Right cardiac atrium (tissue), 5 donors: Measurements from ENCODE around the gene CD82. TPM values are rescaled to one million over a fixed set of nuclear protein-coding genes. Genes with fewer than 3 reads are reported as not detected.
A peak's percentile ranks its signal among the peaks of the same experiment; 100 is the strongest.

Experiments used
- ATAC-seq, 2 donors: fragments of 200-7000 bp; cut with Tn5 transposase; one replicate each; pipeline versions ENCODE4 v1.8.0 to v1.9.1; 2020; ENCODE audit warnings: moderate library complexity in 2 of 2, mild to moderate bottlenecking in 1 of 2
- DNase-seq, 3 donors: peaks; one replicate each; pipeline ENCODE4 v3.0.0-alpha.2; 2020
- H3K27ac ChIP-seq: one replicate; pipeline ENCODE4 v1.5.1; 2013; ENCODE audit warnings: mild to moderate bottlenecking, low read length, control low read depth, moderate library complexity
- H3K27me3 ChIP-seq: one replicate; pipeline ENCODE4 v1.6.1; 2013; ENCODE audit not compliant: control insufficient read depth, insufficient read depth
- H3K4me1 ChIP-seq: one replicate; pipeline ENCODE4 v1.6.1; 2013; ENCODE audit warnings: low read length; ENCODE audit not compliant: control insufficient read depth, insufficient read depth
- H3K4me3 ChIP-seq: one replicate; pipeline ENCODE4 v1.5.1; 2013; ENCODE audit warnings: low read length, control low read depth
- H3K9me3 ChIP-seq: one replicate; pipeline ENCODE4 v1.6.1; 2013; ENCODE audit warnings: low read length; ENCODE audit not compliant: control insufficient read depth
- WGBS: extraction: QIAGEN DNeasy Blood & Tissue Kit; methylation state at CpG from one replicate; pipeline ENCODE4 v1.1.7; 2013; 5-methylcytosine and 5-hydroxymethylcytosine counted together
- intact Hi-C, 4 donors: fragments of 100-400 bp; cut with DNase I; formaldehyde crosslinking; loops; one replicate each; pipeline versions ENCODE4 v1.11.0 to v1.14.0; 2022 to 2023
- polyA plus RNA-seq: library from polyadenylated mRNA; stranded (reverse); fragments of 200-250 nt; gene quantifications from one replicate; pipeline ENCODE4 v1.2.3, GENCODE V29; 2013
- total RNA-seq, 4 donors: library from RNA; stranded (reverse); fragmentation: NEBNext Ultra II Directional; extraction: Animal tissue kit (Norgen Biotek cat#: 25700); gene quantifications; one replicate each; pipeline ENCODE4 v1.2.1, GENCODE V29; 2021
- donor health status: healthy with polysubstance abuse.
- donor health status: DM: no; HTN: yes; CAD: no.
- donor health status: DM: no; HTN: no; CAD: no.
- donor health status: DM: no; HTN: yes; CAD: no; lungs with severe emphysema.
- donor health status: DM: yes; HTN: yes; CAD: no.

CD82 gene
- total and polyA plus RNA-seq, 5 donors = 16.7 to 33.6 (median 24.7) TPM

DNA sequence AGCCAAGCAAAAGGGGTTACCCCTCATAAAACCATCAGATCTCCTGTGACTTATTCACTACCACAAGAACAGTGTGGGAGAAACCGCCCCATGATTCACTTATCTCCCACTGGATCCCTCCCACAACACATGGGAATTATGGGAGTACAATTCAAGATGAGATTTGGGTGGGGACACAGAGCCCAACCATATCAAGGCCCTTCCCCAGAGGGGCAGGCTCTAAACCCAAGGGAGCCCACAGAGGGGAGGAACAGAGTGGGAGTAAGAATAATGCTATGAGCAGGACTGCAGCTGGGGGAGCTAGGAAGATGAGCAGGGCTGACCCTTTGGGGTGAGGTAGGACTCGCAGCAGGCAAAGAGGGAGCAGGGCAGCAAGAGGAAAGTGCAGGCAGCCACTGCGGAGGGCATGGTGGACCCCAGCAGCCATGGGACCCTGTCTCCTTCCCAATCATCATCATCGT lies 59.3 kb downstream of the CD82 start:
- H3K9me3 ChIP-seq = no peaks in the 10 kb centered on the region
- H3K27ac ChIP-seq = no peak overlapping the region
- intact Hi-C loops = loop anchor here (5.0 to 10.0 kb wide), 6 partner anchors 80 to 478 kb away; partner anchors contain the start of gene TSPAN18 (in 2 of the 4)
- H3K4me1 ChIP-seq = peaks cover 13% of the 10 kb centered on the region
- H3K27me3 ChIP-seq = no peaks in the 10 kb centered on the region
- no peak overlapping the region for H3K4me3 ChIP-seq
- WGBS = 96% methylated on average over 4 of the region's 4 CpGs
- ATAC-seq (no peak), DNase-seq (no peak)

DNA sequence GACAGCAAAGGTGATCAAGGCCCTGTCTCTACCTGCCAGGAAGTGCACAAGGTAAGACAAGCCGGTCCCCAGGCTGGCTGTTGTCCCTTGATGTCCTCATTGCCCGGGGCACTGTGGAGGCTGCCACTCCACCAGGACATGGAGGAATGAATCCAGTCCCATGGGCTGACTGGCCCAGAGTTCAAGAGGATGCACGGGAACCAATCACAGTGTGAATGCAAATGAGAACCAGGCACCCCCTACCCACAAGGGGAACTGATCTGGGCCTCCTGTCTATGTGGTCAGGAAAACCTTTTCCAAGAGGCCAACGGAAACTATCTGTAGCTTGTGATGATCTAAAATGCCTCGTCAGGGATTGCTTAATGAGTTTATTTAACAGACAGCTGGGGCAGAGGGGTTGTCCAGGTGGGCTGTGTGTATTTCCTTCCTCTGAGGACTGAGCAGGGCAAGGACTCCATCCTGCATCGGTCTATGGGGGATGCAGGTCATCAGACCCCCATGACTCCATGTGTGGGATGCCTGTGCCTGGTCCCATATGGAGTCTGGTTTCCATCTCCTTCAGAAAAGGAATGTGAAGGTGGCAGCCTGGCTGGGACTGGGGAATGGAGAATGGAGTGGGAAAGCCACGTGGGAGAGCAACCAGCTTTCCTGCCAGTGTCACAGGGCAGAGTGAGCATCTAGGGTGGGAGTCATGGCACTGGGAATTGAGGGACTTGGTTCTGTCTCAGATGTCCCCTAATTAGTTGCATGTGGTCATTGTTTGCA lies 60.5 kb downstream of the CD82 start:
- Histone ChIP-seq H3K27ac (no peak overlapping the region), H3K4me1 (peaks cover 13% of the 10 kb centered on the region), H3K27me3 (no peaks in the 10 kb centered on the region), H3K4me3 (no peak overlapping the region), H3K9me3 (no peaks in the 10 kb centered on the region)
- WGBS = 82% methylated on average over 7 of the region's 7 CpGs
- DNase-seq (no peak), ATAC-seq (no peak)
- intact Hi-C loops = loop anchor here in 3 of 4 donors (5.0 to 10.0 kb wide), 3 partner anchors 79 to 271 kb away; partner anchors contain the start of gene TSPAN18 (in 2 of the 3)

DNA sequence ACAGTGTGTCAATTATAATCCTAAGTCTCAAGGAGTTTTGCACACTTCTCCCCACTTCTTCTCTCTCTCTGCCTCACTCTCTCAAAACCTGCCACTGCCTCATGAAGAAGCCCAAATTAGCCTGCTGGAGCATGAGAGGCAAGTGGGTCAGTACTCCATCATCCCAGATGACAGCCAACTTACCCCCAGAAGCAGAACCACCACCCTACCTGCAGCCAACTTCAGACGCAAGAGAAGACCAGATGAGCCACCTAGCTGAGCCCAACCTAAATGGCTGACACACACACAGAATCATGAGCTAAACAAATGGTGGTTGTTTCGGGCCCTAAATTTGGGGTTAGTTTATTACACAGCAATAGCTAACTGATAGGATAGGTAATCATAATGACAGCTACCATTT lies 61.2 kb downstream of the CD82 start:
- no peak overlapping the region for H3K27ac ChIP-seq
- intact Hi-C loops = loop anchor here in 3 of 4 donors (5.0 to 10.0 kb wide), 3 partner anchors 78 to 271 kb away; partner anchors contain the start of gene TSPAN18 (in 2 of the 3)
- 98% methylated on average over 2 of the region's 2 CpGs for WGBS

DNA sequence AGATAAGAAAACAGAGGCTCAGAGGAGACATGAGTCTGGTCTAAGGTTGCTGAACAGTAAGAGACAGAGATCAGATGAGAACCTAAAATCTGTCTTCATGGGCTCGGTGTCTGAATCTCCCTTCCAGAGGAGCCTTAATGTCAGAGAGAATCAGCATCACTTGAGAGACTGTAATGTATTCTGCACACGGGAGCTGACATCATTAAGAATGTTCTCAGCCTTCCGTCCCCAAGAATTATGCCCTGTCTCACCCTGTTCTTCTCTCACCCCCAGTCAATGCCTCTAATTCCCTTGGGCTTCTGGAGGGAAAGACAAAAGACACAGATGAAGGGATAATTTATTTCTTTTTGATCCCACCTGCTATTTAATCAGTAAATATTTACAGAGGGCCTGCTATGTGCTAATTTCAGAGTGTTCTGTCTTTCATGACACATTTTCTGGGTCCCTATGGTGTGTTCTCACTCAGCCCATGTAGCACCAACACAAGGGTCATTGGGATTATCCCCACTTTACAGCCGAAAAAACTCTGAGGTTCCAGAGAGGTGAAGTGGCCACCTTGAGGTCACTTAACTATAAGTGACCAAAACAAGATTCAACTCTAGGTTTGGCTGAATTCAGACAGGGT lies 61.8 kb downstream of the CD82 start:
- Histone ChIP-seq H3K27me3 (no peaks in the 10 kb centered on the region), H3K9me3 (no peaks in the 10 kb centered on the region), H3K4me1 (peaks cover 15% of the 10 kb centered on the region), H3K27ac (peak overlapping the region; percentile 77), H3K4me3 (no peak overlapping the region)
- DNase-seq (no peak), ATAC-seq (no peak)
- 71% methylated on average over 4 of the region's 4 CpGs for WGBS
- intact Hi-C loops = loop anchor here in 3 of 4 donors (5.0 to 10.0 kb wide), 3 partner anchors 78 to 270 kb away; partner anchors contain the start of gene TSPAN18 (in 2 of the 3)

More for the DNA sequence above, 61.2 kb downstream of the CD82 start:
- Histone ChIP-seq H3K4me3 (no peak overlapping the region), H3K4me1 (peaks cover 13% of the 10 kb centered on the region), H3K9me3 (no peaks in the 10 kb centered on the region), H3K27me3 (no peaks in the 10 kb centered on the region)
- DNase-seq (no peak), ATAC-seq (no peak)

DNA sequence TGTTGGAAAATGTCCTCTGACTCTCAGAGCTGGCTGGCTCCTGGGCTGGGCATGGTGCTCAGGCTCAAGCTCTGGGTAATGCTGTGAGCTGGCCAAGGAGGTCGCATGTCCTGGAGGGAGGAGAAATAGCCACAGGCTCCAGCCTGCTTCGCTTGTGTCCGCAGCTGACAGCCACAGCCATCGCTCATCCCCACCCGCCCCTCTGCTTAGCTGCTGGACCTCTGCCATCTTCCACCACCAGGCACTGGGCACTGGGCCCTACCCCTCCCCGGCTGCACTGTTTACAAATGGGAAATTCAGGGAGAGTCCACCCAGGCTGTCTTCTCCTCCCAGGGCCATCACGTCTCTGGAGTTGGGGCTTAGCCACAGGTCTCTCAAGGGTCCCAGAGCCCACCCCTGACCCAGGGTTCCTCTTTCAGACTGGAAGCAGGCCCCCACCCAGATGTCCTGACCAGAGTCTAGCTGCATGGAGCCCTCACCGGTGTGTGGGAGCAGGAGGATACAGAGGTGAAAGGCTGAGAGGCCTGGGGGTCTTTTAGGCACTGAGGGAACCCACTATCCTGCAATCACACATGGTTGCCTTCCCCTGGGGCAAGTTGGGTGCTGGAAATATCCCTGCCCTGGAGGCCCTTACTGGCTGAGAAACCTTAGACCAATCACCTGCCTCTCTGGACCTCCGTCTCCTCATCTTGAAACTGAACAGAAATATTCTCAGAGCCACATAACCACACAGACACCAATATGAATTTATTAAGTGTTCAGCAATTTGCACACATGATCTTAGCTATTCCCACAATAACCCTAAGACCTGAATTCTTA lies 62.7 kb downstream of the CD82 start:
- intact Hi-C loops = loop anchor here in 3 of 4 donors (5.0 to 10.0 kb wide), 3 partner anchors 77 to 269 kb away; partner anchors contain the start of gene TSPAN18 (in 2 of the 3)

DNA sequence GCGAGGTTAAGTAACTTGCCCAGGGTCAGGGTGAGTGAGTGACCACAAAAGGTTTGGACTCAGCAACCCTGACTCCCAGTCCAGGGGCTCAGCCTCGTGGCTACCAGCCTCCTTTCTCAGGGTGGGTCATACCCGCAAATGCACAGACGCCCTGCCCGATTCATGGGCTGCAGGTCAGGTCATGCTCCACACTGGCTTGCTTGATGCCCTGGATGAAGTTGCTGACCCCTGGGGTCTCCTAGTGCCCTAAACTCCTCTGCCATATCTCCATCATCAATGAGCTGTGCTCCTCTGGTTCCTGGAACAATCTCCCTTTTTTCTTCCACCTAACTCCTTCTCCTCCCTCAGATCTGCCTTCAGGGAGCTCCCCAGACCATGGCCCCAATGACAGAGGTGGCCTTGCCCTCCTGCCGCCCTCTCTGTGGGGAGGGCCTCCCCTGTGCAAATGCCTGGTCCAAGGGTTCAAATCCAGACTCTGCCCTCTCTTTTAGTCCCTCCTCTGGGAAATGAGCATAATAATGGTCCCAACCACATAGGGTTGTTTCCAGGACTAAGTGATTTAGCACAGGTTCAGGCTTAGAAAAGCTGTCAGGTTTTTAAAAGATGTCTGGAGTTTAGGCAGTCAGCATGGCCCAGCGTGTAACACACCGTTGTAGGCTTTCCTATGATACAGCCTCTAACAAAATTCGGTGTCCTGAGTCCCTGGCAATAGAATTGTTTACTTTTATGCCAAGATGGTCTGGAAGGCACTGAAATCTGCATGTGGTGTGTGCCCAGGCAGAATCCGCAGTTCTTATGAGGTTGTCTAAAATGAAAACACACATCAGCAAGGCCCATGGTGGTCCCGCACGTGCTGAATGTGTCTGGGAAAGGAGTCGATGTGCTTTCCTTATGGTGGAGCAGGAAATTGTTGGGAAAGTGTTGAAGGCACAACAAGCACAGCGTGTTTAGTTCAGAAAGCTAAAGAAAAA lies 63.6 kb downstream of the CD82 start:
- DNase-seq (peak in 1 of 3 donors; percentile 10), ATAC-seq (no peak)
- WGBS = 79% methylated on average over 14 of the region's 14 CpGs
- Histone ChIP-seq H3K27me3 (no peaks in the 10 kb centered on the region), H3K27ac (no peak overlapping the region), H3K4me3 (no peak overlapping the region), H3K4me1 (peaks cover 13% of the 10 kb centered on the region), H3K9me3 (no peaks in the 10 kb centered on the region)
- intact Hi-C loops = loop anchor here in 3 of 4 donors (5.0 to 10.0 kb wide), 3 partner anchors 76 to 268 kb away; partner anchors contain the start of gene TSPAN18 (in 2 of the 3)

More for the DNA sequence above, 62.7 kb downstream of the CD82 start:
- Histone ChIP-seq H3K4me1 (peaks cover 18% of the 10 kb centered on the region), H3K27ac (peak overlapping the region; percentile 77), H3K9me3 (no peaks in the 10 kb centered on the region), H3K4me3 (no peak overlapping the region), H3K27me3 (no peaks in the 10 kb centered on the region)
- DNase-seq (peak; percentile 84 to 93 (median 93)), ATAC-seq (peak; percentile 83 to 91)
- 19% methylated on average over 9 of the region's 9 CpGs for WGBS

DNA sequence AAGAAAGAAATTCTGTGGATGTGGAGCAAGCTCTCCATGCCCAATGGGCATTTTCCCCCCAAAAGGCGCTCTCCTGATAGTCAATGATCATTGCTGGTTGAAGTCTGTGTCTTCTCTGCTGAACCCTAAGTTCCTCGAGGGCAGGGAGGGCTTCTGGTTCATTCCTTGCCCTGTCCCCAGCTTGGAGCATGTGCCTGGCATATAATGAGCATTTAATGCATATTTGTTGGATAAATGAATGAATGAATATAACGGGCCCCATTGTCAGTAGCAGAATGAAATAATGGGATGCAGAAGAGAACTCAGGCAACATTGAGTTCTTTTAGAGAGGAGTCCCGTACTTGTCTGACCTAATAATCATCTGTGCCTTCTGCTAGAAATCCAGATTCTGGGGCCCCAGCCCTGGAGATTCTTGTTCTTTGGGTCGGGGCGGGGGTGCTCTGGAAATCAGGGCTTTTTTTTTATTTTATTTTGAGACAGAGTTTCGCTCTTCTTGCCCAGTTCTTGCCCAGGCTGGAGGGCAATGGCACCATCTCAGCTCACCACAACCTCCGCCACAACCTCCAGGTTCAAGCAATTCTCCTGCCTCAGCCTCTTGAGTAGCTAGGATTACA lies 64.4 kb downstream of the CD82 start:
- no peaks in the 10 kb centered on the region for H3K27me3 ChIP-seq
- ATAC-seq (no peak), DNase-seq (no peak)
- H3K4me1 ChIP-seq = peaks cover 17% of the 10 kb centered on the region
- no peaks in the 10 kb centered on the region for H3K9me3 ChIP-seq
- no peak overlapping the region for H3K27ac ChIP-seq
- WGBS = 88% methylated on average over 8 of the region's 8 CpGs
- intact Hi-C loops = loop anchor here (5.0 to 10.0 kb wide), 4 partner anchors 75 to 267 kb away; partner anchors contain the start of gene TSPAN18 (in 4 of the 4)
- H3K4me3 ChIP-seq = no peak overlapping the region

DNA sequence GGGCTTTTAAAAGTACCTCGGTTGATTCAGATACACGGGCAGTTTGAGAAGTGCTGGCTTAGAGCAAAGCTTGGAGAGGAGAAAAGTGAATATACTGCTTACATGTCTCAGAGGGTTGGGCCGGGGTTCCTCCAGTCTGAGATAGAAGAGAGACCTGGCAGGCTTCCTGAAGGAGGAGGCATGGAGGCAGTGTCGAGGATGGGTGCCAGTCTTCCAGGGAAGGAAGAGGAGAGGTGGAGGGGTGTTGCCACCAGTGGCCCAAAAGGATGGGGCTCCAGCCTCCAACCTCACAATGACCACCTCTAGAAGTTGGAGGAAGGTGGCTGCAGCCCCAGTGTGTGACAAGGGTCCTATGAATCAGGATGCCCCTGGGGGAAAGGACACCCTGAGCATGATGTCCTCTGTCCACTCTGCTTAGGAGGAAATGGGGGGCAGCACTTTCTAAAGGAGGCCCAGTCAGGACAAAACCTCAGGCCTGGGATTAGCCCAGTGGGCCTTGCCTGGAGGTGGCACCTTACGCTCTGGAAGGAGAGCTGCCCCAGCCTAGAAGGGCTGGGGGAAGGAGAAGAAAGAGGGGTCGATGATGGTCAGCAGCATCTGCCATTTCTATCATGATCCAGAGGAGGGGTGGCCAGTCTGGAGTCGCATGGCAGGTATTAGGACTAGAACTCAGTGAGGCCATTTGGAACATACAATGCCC lies 65.2 kb downstream of the CD82 start:
- H3K27me3 ChIP-seq = no peaks in the 10 kb centered on the region
- DNase-seq (peak in 1 of 3 donors; percentile 8), ATAC-seq (no peak)
- intact Hi-C loops = loop anchor here in 2 of 4 donors (5.0 to 10.0 kb wide), 2 partner anchors 94 to 97 kb away; partner anchors contain the start of gene TSPAN18 (in 2 of the 2)
- no peak overlapping the region for H3K27ac ChIP-seq
- 91% methylated on average over 7 of the region's 7 CpGs for WGBS
- no peaks in the 10 kb centered on the region for H3K9me3 ChIP-seq
- no peak overlapping the region for H3K4me3 ChIP-seq
- peaks cover 19% of the 10 kb centered on the region for H3K4me1 ChIP-seq

DNA sequence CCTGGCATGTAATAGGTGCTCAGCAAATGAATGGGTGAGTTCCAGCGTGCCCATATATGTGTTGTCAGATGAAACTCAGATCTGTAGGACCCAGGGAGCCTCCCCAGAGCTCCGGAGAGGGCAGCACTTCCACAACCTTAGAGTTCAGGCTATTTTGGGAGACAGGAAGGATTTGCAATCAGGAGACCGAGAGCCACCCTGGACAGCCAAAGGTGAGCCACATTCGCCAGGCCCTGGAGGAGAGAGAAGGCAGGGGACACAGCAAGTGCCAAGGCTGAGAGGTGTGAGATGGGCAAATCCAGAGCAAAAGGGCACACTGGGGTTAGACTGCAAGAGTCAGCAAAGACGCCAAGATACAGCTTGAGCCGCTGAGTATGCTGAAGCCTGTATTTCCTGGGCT lies 66.4 kb downstream of the CD82 start:
- peak in 1 of 3 donors; percentile 19 for DNase-seq
- Histone ChIP-seq H3K27ac (peak overlapping the region; percentile 43), H3K4me3 (no peak overlapping the region), H3K27me3 (no peaks in the 10 kb centered on the region), H3K9me3 (no peaks in the 10 kb centered on the region), H3K4me1 (peaks cover 19% of the 10 kb centered on the region)
- intact Hi-C loops = loop anchor here in 2 of 4 donors (5.0 to 10.0 kb wide), 2 partner anchors 93 to 95 kb away; partner anchors contain the start of gene TSPAN18 (in 2 of the 2)
- ATAC-seq = no peak
- WGBS = 58% methylated on average over 6 of the region's 6 CpGs
